Stromal cell of bone marrow (primary cell): ENCODE measurements around the gene NAPB.

ENCODE experiments used
- DNase-seq: peaks from one replicate; pipeline ENCODE4 v3.0.0-alpha.2; 2012; ENCODE audit warnings: low read depth

Gene NAPB

DNA sequence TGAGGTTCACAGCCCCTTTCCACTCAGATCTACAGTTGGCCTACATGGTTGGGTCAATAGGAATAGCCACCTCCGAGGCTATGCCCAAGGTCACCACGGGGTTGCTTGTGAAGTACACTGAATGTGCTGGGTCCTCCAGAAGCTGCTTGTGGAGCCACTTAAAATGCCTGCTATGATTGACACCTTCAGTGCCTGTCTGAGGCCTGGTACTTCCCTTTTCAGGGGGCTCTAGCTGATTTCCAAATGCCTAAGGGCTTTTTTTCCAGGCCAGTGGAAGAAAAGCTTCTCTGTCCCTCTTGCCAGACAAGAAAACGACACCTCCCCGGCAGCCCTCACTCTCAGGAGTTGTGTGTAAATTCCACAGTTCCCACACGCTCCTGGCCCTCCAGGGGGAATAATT, 77.0 kb downstream of the NAPB start:
- DNase-seq: no peak

DNA sequence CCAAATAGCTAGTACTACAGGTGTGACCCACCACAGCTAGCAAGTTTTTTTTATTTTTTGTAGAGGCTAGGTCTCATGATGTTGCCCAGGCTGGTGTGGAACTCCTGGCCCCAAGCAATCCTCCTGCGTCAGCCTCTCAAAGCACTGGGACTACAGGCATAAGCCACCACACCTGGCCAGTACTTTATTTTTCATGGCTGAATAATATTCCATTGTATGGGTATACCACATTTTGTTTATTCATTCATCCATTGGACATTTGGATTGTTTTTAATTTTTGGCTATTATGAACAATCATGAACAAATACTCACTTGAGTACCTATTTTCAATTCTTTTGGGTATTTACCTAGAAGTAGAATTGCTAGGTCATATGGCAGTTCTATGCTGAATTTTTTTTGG, 77.7 kb downstream of the NAPB start:
- no peak for DNase-seq

DNA sequence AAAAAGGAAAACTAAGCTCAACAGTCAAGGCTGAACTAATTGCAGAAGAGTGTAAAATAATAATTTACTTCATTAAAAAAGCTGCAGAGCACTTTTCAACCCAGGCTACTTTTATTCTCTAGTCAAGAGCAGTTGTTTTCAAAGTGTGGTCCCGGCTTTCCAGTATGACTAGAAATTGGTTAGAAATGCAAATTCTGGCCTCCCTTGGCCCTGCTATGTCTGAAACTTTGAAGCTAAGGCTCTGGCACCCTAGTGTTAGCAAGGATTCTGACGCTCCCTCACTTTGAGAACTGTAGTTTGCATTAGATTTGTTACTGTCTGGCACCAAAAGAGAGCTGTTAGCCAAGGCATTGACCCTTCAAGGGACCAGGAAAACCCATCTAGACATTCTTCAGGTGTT, 80.2 kb downstream of the NAPB start:
- no peak for DNase-seq

DNA sequence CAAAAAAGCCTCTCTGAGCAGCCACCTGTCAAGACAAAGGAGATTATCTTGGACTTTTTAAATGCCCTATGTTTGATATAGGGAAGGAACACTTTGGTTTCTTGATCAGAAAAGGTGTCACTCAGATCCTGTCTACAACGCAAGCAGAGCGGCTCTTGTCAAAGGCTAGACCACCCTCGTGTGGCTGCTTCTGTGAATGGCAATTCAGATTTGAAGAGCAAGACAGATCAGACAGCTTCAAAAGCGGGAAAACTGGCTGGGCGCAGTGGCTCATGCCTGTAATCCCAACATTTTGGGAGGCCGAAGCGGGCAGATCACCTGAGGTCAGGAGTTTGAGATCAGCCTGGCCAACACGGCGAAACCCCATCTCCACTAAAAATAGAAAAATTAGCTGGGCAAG, 80.8 kb downstream of the NAPB start:
- no peak for DNase-seq

DNA sequence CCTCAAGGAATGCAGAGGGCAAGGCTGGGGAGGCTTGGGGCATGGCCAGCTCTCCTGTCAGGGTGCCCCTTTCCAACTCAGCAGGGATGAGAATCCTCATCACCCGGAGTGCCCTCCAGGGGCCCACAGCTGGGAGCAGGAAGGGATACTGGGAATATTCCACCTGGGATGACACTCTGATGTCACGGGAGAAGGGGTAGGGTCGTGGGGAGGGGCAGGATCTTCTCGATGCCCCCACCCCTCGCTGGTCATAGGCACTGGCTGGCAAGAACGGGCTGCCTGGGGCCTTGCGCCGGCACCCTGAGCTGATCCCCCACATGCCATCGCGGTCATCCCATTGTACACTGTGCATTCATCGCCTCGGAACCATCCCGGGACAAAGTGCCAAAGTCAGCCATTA, 81.3 kb downstream of the NAPB start:
- no peak for DNase-seq

DNA sequence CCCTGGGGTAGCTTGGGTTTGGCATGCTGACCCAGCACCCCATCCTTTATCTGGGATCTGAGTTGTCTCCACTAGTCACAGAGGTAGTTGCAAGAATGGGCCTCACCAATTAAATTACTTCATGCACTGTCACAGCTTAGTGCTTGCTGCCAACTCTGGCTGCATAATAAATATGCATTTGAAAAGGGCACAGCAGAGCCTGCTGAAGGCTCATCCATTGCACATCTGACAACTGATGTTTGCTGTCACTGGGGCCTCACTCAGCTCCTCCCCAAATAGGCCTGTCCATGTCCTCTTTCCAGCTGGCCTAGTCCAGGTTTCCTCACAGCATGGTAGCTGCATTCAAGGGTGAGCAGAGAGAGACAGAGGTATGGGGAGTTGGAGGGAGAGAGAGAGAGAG, 84.0 kb downstream of the NAPB start:
- no peak for DNase-seq

- DNase-seq: no peak
These were observed 84.8 kb downstream of the NAPB start for GRCh38 chr20:23336476-23336875.

GRCh38 chr20:23335521-23335920, 85.8 kb downstream of the NAPB start:
- no peak for DNase-seq

DNA sequence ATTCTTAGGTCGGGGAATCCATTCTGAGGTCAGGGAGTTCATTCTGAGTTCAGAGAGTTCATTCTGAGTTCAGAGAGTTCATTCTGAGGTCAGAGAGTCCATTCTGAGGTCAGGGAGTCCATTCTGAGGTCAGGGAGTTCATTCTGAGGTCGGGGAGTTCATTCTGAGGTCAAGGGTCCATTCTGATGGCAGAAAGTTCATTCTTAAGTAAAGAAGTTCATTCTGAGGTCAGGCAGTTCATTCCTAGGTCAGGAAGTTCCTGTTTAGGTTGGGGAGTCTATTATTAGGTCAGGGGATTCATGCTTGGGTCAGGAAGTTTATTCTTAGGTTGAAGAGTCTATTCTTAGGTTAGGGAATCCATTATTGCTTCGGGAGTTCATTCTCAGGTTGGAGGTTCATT, 87.2 kb downstream of the NAPB start:
- DNase-seq: no peak

DNA sequence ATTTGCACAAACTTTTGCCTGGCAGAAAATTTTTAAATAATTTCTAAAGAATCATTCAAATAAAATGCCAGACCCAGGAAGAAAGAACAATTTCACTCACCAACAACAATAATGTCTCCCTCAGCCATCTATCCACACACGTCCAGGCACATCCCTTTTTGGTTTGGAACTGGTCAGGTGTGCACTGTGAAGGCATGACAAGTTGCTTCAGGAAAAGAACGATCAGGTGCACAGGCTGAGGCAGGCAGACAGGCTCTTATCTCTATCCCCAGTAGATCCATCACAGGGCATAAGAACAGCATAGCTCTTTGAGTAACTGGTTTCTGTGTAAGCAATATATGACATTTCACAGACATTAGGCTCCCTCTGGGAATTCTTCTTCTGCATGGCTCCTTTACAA, 88.8 kb downstream of the NAPB start:
- no peak for DNase-seq

- no peak for DNase-seq
These were observed 89.6 kb downstream of the NAPB start for GRCh38 chr20:23331450-23332350.

DNA sequence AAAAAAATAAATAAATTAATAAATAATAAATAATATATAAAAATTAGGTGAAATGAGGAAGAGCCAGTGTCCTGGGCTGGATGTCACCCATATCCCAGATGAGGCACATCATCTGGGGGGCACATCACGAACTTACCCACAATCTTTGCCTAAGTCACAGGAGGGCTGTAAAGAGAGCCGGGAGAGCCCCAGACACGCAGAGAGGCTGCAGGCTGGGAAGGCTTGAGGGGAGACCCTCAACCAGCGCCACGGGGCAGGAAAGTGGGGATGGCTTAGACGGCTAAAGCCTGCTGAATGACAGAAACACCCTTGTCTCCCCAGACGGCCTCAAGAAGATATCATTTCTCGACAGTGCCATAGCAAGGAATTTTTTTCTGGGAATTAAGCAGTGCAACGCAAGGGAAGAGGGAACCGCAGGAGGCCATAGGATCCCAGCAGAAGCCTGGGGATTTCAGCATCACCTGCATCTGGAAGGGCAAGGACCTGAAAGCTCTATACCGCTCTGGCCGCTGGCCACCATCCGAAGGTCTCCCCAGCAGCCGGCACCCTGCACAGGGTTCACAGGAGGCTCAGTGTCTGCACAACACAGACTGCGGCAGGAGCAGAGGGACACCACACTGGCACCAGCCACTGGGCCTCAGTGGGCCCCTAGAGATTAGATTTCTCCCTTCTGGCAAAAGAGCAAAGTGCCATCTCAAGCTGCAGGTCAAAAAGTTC, 93.5 kb downstream of the NAPB start:
- no peak for DNase-seq

DNA sequence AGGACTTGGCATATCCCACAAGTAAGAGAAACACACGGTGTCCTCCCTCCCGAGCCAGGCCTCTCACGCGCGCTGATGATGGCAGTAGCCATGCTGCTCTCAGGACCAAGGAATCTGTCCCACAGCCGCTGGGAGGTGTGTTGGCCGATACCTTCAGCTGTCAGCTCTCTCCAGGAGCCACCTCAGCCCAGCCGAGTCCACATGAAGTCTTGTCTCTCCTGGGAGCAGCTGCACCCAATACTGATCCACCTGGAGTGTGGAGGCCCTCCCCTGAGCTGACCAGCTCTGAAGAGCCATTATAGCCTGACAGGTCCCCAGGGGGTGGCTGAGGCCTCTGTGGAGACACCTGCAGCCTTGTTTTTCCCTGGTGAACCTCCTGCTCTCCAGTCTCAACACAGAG, 94.5 kb downstream of the NAPB start:
- no peak for DNase-seq

DNA sequence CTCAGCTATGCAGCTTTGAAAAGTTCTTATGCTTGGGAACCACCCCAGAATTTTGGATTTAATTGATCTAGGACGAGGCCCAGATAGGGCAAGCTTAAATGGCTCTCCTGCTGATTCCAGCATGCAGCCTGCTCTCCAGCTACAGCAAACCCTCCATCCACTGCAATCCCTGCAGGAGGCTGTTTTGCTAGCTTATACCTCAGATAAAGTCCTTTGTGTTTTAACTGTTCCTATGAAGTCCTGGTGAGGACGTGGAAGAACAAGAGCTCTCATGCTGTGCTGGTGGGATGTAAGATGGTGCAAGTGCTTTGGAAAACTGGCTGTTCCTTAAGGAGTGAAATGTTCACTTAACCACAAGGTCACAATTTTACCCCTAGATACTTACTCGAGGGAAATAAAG, 96.2 kb downstream of the NAPB start:
- no peak for DNase-seq
